ENCODE results near the gene HHIP. TPM values are rescaled to one million over a fixed set of nuclear protein-coding genes. Genes with fewer than 3 reads are reported as not detected.

The HHIP gene
- total and polyA plus RNA-seq, 9 of the 15 experiments (the other 6 are each of a cell fraction or from before 2014, with no cell fraction given) = 0.09 TPM; not detected in 8

DNA sequence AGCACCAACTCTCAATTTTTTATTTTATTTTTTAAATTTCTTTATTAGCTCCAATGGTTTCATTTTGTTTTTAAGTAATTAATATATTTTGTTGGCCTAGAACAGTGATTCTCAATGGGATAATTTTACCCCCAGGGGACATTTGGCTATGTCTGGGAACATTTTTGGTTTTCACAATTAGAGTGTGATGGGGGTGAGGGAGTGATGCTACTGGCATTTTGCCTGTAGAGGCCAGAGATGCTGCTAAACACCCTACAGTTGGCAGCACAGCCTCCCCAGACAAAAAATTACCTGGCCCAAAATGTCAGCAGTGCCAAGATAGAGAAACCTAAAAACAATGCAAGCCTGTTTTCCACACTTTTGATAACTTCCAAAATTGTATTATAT lies 64.6 kb downstream of the HHIP start (continued):
- TF ChIP-seq, protein P1, sequence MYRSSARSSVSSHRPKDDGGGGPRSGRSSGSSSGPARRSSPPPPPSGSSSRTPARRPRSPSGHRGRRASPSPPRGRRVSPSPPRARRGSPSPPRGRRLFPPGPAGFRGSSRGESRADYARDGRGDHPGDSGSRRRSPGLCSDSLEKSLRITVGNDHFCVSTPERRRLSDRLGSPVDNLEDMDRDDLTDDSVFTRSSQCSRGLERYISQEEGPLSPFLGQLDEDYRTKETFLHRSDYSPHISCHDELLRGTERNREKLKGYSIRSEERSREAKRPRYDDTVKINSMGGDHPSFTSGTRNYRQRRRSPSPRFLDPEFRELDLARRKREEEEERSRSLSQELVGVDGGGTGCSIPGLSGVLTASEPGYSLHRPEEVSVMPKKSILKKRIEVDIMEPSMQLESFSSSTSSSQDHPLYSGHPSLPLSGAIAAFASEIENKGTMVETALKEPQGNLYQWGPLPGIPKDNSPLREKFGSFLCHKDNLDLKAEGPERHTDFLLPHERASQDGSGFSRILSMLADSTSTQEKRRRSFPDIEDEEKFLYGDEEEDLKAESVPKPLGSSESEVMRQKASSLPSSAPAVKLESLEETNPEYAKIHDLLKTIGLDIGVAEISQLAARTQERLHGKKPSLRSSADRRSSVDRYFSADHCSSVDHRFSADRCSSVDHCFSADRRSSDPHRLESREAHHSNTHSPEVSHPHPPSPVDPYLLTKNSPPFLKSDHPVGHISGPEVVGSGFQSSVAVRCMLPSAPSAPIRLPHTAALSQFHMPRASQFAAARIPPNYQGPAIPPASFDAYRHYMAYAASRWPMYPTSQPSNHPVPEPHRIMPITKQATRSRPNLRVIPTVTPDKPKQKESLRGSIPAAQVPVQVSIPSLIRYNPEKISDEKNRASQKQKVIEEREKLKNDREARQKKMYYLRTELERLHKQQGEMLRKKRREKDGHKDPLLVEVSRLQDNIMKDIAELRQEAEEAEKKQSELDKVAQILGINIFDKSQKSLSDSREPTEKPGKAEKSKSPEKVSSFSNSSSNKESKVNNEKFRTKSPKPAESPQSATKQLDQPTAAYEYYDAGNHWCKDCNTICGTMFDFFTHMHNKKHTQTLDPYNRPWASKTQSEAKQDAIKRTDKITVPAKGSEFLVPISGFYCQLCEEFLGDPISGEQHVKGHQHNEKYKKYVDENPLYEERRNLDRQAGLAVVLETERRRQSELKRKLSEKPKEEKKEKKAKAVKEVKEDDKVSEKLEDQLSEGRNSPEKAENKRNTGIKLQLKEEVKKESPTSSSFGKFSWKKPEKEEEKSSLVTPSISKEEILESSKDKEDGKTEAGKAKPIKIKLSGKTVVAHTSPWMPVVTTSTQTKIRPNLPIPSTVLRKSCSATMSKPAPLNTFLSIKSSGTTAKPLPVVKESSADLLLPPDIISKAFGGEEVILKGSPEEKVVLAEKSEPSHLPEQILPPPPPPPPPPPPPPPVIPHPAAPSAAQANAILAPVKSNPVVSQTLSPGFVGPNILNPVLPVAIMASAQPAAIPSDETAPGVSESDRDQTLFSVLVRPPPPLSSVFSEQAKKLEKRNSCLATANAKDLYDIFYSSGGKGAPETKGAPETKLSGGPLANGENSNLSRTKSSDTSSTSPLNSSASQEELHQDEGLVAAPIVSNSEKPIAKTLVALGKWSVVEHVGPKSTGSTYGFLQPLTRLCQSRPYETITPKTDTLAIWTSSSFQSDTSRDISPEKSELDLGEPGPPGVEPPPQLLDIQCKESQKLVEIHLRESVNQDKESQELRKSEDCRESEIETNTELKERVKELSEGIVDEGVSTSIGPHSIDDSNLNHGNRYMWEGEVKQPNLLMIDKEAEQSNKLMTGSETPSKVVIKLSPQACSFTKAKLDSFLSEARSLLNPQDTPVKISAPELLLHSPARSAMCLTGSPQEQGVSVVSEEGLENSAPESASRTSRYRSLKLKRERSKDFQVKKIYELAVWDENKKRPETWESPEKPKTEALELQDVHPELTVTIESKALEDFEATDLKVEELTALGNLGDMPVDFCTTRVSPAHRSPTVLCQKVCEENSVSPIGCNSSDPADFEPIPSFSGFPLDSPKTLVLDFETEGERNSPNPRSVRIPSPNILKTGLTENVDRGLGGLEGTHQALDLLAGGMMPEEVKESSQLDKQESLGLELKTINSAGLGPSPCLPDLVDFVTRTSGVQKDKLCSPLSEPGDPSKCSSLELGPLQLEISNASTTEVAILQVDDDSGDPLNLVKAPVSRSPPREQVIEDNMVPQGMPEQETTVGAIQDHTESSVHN (IDR thresholded peaks at IDR 0.05; ENCODE audit: borderline replicate concordance in 1 of 2, low read depth in 1 of 2) = no peak
- TF ChIP-seq, protein P2, sequence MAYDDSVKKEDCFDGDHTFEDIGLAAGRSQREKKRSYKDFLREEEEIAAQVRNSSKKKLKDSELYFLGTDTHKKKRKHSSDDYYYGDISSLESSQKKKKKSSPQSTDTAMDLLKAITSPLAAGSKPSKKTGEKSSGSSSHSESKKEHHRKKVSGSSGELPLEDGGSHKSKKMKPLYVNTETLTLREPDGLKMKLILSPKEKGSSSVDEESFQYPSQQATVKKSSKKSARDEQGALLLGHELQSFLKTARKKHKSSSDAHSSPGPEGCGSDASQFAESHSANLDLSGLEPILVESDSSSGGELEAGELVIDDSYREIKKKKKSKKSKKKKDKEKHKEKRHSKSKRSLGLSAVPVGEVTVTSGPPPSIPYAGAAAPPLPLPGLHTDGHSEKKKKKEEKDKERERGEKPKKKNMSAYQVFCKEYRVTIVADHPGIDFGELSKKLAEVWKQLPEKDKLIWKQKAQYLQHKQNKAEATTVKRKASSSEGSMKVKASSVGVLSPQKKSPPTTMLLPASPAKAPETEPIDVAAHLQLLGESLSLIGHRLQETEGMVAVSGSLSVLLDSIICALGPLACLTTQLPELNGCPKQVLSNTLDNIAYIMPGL (CRISPR knock-in tag; IDR thresholded peaks at IDR 0.05) = no peak
- TF ChIP-seq KDM5B (IDR thresholded peaks at IDR 0.05; ENCODE audit: insufficient replicate concordance, low read depth, low read length) = no peak
- TF ChIP-seq POLR3G (IDR thresholded peaks at IDR 0.05; ENCODE audit: extremely low read depth, insufficient read length, insufficient replicate concordance) = no peak
- no peak for TF ChIP-seq KAT7 (CRISPR knock-in tag; IDR thresholded peaks at IDR 0.05; ENCODE audit: borderline replicate concordance)
- TF ChIP-seq, protein P3, sequence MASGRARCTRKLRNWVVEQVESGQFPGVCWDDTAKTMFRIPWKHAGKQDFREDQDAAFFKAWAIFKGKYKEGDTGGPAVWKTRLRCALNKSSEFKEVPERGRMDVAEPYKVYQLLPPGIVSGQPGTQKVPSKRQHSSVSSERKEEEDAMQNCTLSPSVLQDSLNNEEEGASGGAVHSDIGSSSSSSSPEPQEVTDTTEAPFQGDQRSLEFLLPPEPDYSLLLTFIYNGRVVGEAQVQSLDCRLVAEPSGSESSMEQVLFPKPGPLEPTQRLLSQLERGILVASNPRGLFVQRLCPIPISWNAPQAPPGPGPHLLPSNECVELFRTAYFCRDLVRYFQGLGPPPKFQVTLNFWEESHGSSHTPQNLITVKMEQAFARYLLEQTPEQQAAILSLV (tag; IDR thresholded peaks at IDR 0.05) = no peak
- TF ChIP-seq ZNF146 (CRISPR knock-in tag; IDR thresholded peaks at IDR 0.05; ENCODE audit: unreplicated experiment) = no peak
